PFSK-1 (cell line): ENCODE measurements around the gene URI1.

Experiments used
- POLR2AphosphoS5 ChIP-seq: IDR thresholded peaks from 2 replicates; pipeline ENCODE4 v1.6.1; 2012; ENCODE audit warnings: low read depth, mild to moderate bottlenecking, control low read depth, low read length, moderate library complexity
- TF ChIP-seq, protein P1 (sequence below), 2 experiments: IDR thresholded peaks; 2 replicates each; pipeline versions ENCODE4 v1.6.1 to v1.8.0; 2011 to 2012; ENCODE audit warnings: low read depth in 2 of 2, low read length in 2 of 2, control low read depth in 1 of 2, inconsistent platforms in 1 of 2, mild to moderate bottlenecking in 1 of 2, moderate library complexity in 1 of 2; ENCODE audit not compliant: insufficient read depth in 1 of 2

DNA sequence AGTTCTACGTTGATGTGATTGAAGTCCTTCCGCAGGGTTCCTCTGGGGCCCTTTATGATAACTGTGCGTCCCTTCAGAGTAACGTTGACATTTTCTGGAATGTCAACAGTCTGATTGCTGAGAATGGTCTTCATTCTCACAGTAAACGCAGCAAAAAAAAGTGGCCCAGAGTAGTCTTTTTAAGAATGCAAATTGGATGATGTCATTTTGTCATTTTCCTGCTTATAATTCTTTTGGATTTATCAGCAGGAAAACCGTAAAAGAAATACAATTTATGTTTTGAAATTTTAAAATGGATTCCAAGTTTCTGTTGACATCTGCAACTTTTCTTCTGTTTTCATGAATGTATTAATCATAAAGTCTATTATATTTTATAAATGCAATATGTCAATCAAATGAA, 14.8 kb downstream of the URI1 start:
- TF ChIP-seq, protein P1, sequence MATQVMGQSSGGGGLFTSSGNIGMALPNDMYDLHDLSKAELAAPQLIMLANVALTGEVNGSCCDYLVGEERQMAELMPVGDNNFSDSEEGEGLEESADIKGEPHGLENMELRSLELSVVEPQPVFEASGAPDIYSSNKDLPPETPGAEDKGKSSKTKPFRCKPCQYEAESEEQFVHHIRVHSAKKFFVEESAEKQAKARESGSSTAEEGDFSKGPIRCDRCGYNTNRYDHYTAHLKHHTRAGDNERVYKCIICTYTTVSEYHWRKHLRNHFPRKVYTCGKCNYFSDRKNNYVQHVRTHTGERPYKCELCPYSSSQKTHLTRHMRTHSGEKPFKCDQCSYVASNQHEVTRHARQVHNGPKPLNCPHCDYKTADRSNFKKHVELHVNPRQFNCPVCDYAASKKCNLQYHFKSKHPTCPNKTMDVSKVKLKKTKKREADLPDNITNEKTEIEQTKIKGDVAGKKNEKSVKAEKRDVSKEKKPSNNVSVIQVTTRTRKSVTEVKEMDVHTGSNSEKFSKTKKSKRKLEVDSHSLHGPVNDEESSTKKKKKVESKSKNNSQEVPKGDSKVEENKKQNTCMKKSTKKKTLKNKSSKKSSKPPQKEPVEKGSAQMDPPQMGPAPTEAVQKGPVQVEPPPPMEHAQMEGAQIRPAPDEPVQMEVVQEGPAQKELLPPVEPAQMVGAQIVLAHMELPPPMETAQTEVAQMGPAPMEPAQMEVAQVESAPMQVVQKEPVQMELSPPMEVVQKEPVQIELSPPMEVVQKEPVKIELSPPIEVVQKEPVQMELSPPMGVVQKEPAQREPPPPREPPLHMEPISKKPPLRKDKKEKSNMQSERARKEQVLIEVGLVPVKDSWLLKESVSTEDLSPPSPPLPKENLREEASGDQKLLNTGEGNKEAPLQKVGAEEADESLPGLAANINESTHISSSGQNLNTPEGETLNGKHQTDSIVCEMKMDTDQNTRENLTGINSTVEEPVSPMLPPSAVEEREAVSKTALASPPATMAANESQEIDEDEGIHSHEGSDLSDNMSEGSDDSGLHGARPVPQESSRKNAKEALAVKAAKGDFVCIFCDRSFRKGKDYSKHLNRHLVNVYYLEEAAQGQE (IDR thresholded peaks at IDR 0.05; ENCODE audit: insufficient read depth in 1 of 2, low read depth in 2 of 2, low read length in 2 of 2) = no peak
- TF ChIP-seq POLR2AphosphoS5 = no peak
